ENCODE results near the gene MAP7D1.
A peak's percentile ranks its signal among the peaks of the same experiment; 100 is the strongest.

MAP7D1 gene

GRCh38 chr1:36155408-36156328, at the start of gene MAP7D1:
Gene MAP7D1 (plus strand): TSS chr1:36156160. CDS start chr1:36156418, 258 bp downstream.
- H3K27ac ChIP-seq, result peak within 1 kb of the TSS; percentile 98
- DNase-seq (ENCODE audit: low read depth, low spot score), result peak; percentile 31

- H3K27ac ChIP-seq, result no peak overlapping the region
- DNase-seq (ENCODE audit: low read depth, low spot score), result no peak
Observed at GRCh38 chr1:36106269-36106668, 49.7 kb upstream of the MAP7D1 start.

- H3K27ac ChIP-seq, result no peak overlapping the region
- no peak for DNase-seq (ENCODE audit: low read depth, low spot score)
Observed at GRCh38 chr1:36107394-36107793, 48.6 kb upstream of the MAP7D1 start.

- H3K27ac ChIP-seq, result no peak overlapping the region
- no peak for DNase-seq (ENCODE audit: low read depth, low spot score)
Observed at GRCh38 chr1:36108314-36108713, 47.6 kb upstream of the MAP7D1 start.

- peak; percentile 34 for DNase-seq (ENCODE audit: low read depth, low spot score)
- H3K27ac ChIP-seq, result peak overlapping the region; percentile 51
Observed at GRCh38 chr1:36109041-36109679, 46.8 kb upstream of the MAP7D1 start.

- H3K27ac ChIP-seq, result no peak overlapping the region
- DNase-seq (ENCODE audit: low read depth, low spot score), result no peak
Observed at GRCh38 chr1:36111151-36111550, 44.8 kb upstream of the MAP7D1 start.

GRCh38 chr1:36112823-36113222, 43.1 kb upstream of the MAP7D1 start:
- no peak overlapping the region for H3K27ac ChIP-seq
- no peak for DNase-seq (ENCODE audit: low read depth, low spot score)

GRCh38 chr1:36114371-36114770, 41.6 kb upstream of the MAP7D1 start:
- DNase-seq (ENCODE audit: low read depth, low spot score), result no peak
- no peak overlapping the region for H3K27ac ChIP-seq

GRCh38 chr1:36115200-36115669, 40.7 kb upstream of the MAP7D1 start:
- peak overlapping the region; percentile 50 for H3K27ac ChIP-seq
- DNase-seq (ENCODE audit: low read depth, low spot score), result no peak

GRCh38 chr1:36115931-36116330, 40.0 kb upstream of the MAP7D1 start:
- no peak for DNase-seq (ENCODE audit: low read depth, low spot score)
- peak overlapping the region; percentile 50 for H3K27ac ChIP-seq

GRCh38 chr1:36116901-36117300, 39.1 kb upstream of the MAP7D1 start:
- no peak for DNase-seq (ENCODE audit: low read depth, low spot score)
- H3K27ac ChIP-seq, result no peak overlapping the region

GRCh38 chr1:36118447-36119204, 37.3 kb upstream of the MAP7D1 start:
- DNase-seq (ENCODE audit: low read depth, low spot score), result no peak
- no peak overlapping the region for H3K27ac ChIP-seq

GRCh38 chr1:36119456-36119855, 36.5 kb upstream of the MAP7D1 start:
- DNase-seq (ENCODE audit: low read depth, low spot score), result no peak
- no peak overlapping the region for H3K27ac ChIP-seq

- no peak overlapping the region for H3K27ac ChIP-seq
- no peak for DNase-seq (ENCODE audit: low read depth, low spot score)
Observed at GRCh38 chr1:36122062-36123030, 33.6 kb upstream of the MAP7D1 start.

- H3K27ac ChIP-seq, result no peak overlapping the region
Observed at GRCh38 chr1:36123356-36123755, 32.6 kb upstream of the MAP7D1 start.

GRCh38 chr1:36124404-36125128, 31.4 kb upstream of the MAP7D1 start:
- H3K27ac ChIP-seq, result no peak overlapping the region
- DNase-seq (ENCODE audit: low read depth, low spot score), result no peak

More at GRCh38 chr1:36123356-36123755, 32.6 kb upstream of the MAP7D1 start:
- DNase-seq (ENCODE audit: low read depth, low spot score), result no peak

GRCh38 chr1:36125129-36125991, 30.6 kb upstream of the MAP7D1 start, which contains the start of gene COL8A2:
Gene COL8A2 (minus strand): TSS chr1:36125222. CDS start chr1:36100242, 24,980 bp downstream.
- no peak within 1 kb of the TSS for H3K27ac ChIP-seq
- DNase-seq (ENCODE audit: low read depth, low spot score), result no peak
